A673 (cell line): ENCODE results near the gene MND1.
"Not testable (repeated sequence)": the region's sequence is repeated elsewhere in the genome, so short reads cannot be mapped to it uniquely, and the experiment has no call there.

ENCODE experiments used
- CTCF ChIP-seq: fragments of 300-800, 200-600 bp; sonication (generic); conservative IDR thresholded peaks from 2 replicates; pipeline ENCODE4 v1.5.1; 2017; ENCODE audit warnings: low read depth, mild to moderate bottlenecking, antibody characterized with exemption, low read length, moderate library complexity, mixed read lengths
- EZH2 ChIP-seq: fragments of 200-600 bp; sonication (generic); IDR thresholded peaks from 2 replicates; pipeline ENCODE4 v1.6.1; 2017; ENCODE audit warnings: borderline replicate concordance, low read depth, mild to moderate bottlenecking, mixed read lengths, antibody characterized with exemption, low read length; ENCODE audit not compliant: poor library complexity, severe bottlenecking

- not testable (repeated sequence) for TF ChIP-seq EZH2, CTCF
These were observed 106.7 kb downstream of the MND1 start for GRCh38 chr4:153451145-153451544.
